NOMO-1 (cell line): ENCODE data around the gene NHS.
"Not testable (repeated sequence)": the region's sequence is repeated elsewhere in the genome, so short reads cannot be mapped to it uniquely, and the experiment has no call there.

ENCODE experiments used
- DNase-seq, 2 experiments: peaks; one replicate each; lab custom pipeline; 2025; ENCODE audit not compliant: unreplicated experiment in 2 of 2; lab: John Stamatoyannopoulos, UW

Gene NHS

DNA sequence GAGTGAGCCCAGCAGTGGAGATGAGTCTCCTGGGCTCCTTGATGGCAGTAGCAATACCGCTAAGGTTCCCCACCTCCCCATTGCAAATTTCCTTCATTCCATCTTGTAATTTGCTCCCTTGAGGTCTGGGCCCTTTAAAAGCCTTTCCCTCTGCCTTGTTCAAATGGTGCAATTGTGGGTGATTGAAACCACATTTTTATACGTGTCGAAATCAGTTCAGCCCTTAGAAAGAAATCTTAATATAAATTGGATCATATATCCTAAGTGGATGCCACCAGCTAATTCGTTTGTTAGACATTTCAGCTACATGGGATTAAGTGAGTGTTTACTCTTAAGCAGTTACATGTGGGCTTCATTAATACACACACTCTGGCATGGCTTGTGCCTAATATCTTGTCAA, 68.6 kb downstream of the NHS start:
- DNase-seq = no peak

DNA sequence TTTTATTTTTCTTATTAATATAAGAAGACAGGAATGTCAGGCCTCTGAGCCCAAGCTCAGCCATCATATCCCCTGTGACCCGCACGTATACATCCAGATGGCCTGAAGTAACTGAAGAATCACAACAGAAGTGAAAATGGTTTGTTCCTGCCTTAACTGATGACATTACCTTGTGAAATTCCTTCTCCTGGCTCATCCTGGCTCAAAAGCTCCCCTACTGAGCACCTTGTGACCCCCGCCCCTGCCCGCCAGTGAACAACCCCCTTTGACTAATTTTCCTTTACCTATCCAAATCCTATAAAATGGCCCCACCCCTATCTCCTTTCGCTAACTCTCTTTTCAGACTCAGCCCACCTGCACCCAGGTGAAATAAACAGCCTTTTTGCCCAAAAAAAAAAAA, 71.3 kb downstream of the NHS start:
- not testable (repeated sequence) for DNase-seq

DNA sequence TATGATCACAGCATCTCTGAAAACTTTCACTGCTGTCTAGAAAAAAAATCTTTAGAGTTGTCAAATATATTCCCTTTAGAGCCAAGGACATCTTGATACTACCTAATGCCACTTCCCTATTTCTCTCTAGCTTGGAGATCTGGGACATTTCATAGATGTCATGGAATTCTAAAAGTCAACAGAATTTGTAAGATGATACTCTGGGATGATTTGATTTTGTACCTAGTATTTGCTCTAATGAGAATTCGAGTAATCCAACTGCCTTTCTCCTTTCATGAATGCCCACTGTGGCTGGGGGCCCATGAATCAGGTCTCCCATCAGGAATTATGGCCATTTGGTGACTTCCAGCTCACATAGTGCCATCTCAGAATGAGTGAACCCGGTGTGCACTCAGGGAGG, 73.2 kb downstream of the NHS start:
- DNase-seq = no peak

DNA sequence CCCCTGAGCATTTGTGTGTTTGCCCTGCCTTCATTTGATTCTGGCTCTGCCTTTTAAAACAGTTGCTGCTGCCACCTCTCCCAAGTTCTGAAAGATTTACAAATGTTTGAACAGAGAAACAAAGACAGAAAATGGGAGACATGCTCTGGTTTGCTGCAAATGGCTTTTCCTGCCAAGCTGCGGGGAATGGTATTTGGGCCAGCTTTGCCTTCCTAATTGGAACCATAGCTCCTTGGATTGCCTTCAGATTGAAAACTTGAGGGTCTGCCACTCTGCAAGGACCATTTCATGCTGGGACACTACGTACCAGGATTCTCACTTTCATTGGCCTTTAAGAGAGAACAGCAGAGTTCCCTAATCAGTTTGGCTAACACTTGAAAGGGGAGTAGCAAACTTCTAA, 74.9 kb downstream of the NHS start:
- no peak for DNase-seq

DNA sequence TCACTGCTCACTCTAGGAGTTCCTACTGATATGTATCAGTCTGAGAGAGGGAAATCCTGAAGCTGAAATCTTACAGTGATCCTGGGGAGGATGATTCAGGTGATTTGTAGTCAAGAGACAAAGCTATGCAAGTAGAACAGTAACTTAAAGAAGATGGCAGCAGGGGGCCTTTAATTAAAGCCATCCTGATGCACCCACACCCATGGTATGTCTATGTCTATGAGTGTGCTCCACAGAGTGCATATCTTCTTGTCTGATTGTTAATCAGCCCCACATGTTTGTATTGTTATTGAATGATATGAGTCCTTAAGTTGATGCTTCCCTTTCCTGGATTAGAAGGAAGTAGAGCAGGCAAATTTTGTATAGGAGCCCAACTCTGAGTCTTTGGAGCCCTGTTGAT, 78.8 kb downstream of the NHS start:
- DNase-seq = no peak

DNA sequence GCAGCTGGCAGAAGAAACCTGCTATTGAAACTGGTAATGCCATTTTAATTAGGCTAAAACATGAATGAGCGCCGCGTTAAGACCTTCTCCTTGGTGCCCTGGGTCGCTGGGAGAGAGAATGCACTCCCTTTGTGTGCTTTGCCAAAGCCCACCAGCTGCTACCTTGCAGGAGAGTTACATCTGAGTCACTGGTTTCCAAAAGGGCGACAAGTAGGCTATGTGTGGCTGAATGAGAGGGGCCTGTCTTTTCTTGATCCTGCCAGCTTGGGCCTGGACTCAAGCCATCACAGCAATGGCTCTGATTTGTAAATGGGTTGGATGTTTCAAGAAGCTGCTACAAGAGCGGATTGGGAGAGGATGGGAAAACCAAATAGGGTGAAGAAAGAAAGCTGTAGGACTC, 81.5 kb downstream of the NHS start:
- DNase-seq = no peak

DNA sequence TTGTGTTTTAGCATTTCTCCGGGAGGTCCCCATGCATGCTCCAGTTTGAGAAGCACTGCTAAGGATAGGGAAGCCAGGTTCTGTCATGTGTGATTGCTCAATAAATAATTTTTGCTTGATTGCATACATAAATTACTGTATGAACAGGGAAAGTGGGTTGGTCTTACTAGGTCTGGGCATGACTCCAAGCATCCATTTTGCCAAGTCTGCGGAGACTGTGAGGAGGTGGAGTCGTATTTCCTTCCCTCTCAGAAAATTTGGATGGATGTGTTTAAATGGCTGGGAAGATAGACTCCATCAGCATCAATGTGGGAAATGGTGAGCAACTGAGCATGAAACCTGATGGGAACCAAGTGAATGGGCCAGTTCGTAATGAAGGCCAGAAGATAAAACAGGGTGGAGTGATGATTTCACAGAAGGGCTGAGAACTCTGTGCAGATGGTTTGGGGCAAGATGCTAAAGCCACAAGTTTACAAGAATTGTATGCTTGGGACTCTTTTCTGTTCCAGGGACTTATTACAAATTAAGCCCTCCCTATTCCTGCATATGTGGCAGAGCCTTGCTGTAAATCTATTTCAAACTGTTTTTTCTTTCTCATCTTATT, 84.1 kb downstream of the NHS start:
- no peak for DNase-seq

DNA sequence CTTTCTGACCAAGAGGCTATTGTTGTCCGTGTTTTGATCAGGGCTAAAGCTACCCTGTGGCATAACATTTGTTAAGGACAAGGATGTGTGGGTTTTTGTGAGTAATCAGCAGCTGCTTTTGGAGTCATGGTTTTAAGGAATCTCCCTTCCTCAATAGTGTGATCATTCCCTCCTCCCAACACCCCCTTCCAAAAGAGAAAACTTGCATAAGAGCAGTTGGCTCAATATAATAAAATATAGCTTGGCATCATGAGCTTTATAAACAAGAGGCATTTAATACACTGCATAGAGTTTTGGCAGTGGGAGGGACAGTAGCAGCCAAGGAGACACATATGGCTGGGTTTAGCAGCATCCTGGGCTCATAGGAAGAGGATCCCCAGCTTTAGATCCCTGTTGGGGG, 84.7 kb downstream of the NHS start:
- DNase-seq = no peak

DNA sequence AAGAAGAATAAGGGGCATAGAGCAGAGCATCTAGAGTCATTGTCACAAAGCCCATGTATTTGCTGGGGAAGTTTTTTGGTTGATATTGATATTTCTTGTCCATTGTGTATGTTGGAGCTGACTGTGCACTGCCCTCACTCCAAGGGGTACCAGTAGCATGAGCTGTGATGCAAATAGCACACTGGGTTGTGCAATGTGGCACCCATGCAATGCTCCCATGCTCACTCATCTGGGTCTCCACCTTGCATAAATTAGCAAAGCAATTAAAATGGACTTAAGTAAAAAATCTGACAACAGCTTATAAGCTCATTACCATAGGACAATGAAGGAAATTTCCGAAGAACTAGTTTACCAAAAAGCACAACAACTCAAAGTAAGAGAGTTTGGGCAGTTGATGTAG, 87.9 kb downstream of the NHS start:
- DNase-seq = no peak

DNA sequence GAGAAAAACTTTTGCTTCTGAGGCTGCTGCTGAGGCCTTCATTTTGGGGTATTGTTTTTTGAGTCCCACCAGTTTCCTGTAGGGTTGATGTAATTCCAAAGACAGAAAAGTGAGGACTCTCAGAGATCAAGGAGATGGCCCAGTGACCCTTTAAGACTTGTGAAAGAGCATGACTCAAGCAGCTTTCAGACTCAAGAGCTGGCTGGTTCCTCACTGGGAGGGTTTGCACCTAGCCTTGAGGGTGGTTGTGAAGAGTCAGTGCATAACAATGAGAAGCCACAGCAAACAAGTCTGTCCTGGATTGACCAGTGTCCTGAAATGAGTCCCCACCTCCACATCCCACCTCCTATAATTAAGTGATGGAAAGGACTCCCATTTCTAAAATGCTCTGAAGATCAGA, 89.2 kb downstream of the NHS start:
- DNase-seq = no peak

DNA sequence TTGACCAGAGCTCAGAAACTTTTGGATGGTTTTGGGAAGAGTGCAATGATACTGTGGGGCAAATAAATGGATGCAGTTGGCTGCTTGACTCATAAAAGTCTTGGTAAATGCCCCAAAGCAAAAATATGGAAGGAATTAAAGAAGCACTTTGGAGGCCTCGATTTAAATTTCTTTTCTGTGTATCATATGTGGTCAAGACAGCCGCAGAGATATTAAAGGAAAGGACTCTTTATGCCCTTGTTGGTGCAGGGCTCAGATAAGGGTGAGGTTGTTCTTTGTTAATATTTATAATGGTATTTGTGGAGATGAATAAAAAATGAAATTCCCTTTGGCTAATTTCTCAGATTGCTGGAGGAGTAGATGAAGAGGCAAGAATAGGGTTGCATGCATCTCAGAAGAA, 90.2 kb downstream of the NHS start:
- no peak for DNase-seq

DNA sequence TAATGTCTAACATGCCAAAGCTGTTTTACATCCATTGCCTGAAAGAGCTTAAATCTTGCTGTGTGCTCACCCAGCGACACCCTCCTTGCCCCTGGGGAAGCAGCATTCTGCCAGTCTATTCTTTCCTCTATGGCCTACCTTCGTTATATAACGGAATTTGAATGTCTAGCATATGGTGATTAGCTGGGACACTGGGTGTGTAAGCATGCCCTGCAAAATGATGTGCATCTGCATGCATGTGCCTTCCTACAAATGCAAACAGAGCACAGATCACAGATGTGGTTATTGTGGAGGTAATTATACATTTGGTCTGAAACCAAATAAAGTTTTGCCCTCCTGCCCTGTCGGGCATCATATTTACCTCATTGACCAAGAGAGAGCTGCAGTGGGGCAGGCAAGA, 90.8 kb downstream of the NHS start:
- DNase-seq = no peak

DNA sequence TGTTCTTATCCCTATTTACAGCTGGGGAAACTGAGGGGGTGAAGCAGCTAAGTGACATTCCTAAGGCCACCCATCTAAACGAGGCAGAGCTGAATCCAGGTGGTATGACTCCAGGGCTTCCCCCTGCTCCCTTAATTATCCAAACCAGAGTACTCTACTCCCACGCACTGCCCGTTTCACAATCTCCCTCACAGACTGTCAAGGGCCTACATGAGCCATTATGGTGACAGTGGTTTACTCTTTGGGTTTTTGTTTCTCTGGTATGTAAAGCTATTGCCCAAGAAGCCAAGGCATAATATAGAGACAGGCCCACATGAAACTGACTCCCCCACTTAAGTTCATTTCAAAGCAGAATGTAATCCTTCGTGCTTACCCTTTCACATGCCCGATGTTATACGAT, 95.1 kb downstream of the NHS start:
- no peak for DNase-seq

DNA sequence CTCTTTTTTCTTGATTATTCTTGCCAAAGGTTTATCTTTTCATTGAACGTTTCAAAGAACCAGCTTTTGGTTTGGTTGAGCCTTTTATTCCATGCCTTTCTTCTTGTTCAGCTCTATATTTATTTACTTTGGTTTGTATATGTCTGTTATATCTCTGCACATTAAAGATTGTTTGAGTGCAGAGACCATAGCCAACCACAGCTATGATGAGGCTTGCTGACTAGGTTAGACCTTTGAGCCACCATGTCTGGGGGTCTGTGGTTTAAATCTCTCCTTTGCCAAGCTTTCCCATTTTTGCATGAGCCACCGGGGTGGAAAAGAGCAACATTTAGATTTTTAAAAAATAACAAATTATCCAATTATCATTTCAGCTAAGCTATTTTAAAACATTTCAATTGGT, 96.1 kb downstream of the NHS start:
- no peak for DNase-seq

DNA sequence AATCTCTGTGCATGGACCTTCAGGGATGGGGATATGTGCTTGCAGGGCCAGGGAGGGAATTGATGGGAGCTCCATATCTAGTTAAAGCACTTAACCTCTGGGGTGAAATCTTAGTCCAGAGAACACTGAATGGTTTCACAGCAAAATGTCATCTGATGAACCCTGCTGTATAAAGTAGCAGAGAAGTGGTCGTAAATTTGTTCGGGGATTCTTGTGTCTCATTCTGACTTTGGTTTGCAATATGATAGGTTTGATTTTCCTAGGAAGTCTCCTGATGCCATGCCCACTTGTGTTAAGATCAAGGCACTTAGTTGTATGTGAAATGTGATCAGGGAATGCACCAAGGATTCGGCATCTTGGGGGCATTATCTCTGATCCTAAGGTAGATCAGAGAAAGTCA, 96.9 kb downstream of the NHS start:
- no peak for DNase-seq

DNA sequence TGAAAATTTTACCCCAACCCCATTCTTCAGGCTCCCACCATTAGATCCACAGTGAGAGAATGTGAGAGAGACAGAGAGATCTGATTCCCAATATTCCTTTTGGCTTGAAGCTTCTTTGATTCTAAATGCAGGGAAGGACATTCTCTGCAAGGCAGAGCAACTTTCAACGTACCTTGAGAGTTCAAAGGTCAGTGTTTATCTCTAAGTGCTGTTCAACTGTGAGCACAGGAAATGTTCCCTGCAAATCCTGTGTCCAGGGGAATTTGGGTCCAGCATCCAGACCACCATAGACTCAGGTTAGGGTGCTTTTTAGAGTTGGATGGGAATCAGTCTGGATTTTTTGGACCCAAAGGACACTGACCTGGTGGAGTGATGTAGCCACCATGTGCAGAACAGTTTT, 97.4 kb downstream of the NHS start:
- DNase-seq = no peak

DNA sequence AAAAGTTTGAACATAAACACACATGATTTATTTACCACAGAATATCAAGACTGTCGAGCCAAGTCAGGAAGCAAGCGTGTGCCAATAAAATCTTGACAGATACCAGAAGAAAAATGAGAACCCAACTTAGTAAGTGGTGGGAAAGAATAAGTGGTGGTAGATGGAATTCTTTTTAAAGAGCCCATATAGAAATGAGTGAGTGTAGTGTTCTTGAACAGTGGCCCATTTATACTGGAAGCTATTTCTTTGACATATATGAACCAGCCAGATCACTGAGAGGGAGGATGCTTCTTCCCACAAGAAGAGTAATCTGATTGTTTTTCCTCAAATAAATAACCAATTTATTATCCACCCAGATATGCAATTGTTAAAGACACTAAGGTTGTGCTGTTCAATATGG, 98.0 kb downstream of the NHS start:
- DNase-seq = no peak

DNA sequence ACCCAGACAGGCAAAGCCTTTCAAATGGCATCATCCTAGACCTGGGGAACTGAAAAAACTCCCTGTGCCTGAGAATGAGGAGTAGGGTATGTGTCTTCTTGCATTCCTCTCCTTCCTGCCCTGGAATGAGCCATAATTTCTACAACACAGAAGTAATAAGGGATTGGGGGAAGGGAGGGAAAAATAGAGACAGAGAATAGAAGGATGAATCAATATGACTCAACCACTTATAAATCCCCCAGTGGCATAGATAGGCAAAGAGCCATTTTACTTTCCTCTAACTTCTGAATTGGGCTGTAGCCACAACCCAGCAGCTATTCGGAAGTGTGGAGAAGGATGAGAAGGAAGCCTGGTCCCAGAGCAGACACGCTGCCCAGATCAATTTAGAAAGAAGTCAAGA, 99.9 kb downstream of the NHS start:
- no peak for DNase-seq

DNA sequence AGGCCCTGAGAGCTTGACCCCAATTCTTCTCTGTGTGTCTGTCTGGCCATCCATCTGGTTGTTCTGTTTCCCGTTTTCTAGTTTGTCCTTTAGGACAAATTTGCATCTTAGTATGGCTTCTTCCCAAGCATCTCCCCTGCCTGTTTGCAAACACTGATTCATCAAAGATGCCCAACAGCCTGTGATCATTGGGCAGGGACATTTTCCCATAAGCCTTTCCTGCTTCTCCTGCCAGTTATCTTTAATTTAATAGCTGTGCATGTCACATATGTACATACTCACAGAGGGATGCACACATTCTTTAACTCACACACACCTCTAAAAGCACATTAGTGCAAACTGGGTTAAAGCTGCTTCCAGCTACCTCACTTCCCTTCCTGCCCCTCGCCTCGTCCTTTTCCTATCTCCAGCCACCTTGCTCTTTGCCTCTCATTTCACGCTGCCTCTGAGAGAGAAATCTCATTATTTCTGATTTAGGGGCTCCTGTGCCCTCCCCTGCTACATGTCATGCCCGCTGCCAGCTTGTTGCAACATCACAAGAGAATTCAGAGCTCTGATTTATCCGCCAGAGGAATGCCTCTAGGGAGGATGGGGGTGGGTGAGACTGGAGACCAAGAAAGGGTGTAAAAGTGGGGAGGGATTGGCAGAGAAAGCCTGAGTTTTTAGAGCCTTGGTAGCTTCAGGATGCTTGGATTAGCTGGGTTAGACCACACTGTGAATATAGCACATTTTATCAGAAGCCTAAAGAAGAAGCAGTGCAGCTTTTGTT, 100.6 kb downstream of the NHS start:
- no peak for DNase-seq

DNA sequence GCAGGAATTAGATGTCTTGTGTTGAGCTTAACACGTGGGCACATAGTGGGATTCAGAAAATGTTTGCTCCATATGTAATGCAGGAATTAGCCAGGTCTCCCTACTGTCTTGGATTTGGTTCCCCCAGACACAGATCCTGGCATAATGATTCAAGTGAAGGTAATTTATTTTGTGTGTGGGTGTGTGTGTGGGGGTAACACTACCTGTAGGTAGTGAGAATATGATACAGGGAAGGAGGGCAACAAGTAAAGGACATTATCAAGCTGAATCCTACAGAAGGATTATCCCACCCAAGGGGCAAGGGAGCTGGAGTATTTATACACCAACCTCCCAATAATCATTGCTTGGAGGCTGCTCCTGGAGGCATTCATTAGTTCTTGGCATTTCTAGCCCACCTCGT, 101.4 kb downstream of the NHS start:
- DNase-seq = no peak

DNA sequence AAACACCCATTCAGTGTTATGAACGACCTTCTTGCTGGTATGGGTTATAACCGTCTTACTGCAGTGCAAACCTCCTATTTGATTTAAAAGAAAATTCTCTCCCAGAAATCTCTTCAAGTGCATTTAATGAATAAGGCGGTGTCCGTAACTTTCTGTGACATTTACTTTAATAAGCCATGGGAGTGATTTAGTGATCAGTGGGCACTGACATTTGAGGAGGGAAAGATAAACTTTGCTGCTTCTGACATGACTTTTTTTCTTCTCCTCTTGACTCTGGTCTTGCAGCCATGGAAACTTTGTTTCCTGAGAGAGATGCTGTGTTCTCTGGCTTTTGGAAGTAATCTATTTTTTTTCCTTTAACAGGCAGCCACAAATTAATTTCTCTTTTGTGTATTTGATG, 106.1 kb downstream of the NHS start:
- no peak for DNase-seq

DNA sequence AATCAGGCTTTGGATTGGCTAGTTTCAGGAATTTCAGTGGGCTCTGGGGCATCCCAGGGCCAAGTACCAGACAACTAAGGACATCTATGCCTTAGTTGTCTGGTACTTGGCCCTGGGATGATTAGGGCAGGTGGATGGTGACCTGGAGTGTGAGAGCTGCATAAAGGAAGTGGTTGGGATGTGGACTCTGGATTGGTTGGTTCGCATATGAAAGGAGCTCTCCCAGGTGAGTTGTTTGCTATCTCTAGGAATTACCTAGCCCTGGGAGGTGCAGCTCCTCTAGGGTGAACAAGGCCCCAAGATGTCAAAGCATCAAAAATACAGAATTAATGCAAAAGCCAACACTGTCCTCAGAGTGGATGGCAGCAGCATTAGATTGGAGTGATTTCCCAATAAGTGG, 109.6 kb downstream of the NHS start:
- no peak for DNase-seq

DNA sequence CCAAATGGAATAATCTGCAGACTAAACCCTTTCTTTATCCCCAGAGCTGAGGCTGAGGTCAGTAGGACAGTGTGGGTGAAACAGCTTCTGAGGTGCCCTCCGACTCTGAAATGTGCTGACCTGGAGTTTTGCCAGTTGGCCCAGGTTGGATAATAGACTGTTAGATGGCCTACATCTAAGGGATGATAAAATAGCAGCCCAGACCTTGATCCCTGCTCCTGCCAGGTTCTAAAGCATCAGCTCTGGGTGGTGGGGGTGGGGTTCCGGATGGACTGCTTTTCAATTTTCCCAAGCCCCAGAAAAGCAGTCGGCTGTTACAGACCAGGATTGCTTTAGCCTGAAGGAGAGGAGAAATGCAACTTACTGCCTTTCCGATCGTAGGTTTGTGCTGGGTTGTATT, 110.4 kb downstream of the NHS start:
- DNase-seq = no peak
